Measurements from ENCODE around the gene CDA.

CDA gene

GRCh38 chr1:20578062-20578461, 10.8 kb upstream of the CDA start:
- TF ChIP-seq CTCF (IDR thresholded peaks at IDR 0.05; ENCODE audit: insufficient read depth, low read length, missing control alignments) = no peak
- DNase-seq (ENCODE audit: low read depth, low spot score) = no peak
- CTCF ChIA-PET = interaction anchor here (1.1 to 8.6 kb wide), 5 partner anchors 10 to 63 kb away, joined by 3 to 186 read pairs (median 7); partner anchors contain the start of genes CDA and PINK1
- no peak overlapping the region for H3K4me3 ChIP-seq (ENCODE audit: low read depth, low read length)
- POLR2A ChIA-PET = no interaction called here

GRCh38 chr1:20578721-20579395, 10.0 kb upstream of the CDA start:
- no peak for TF ChIP-seq CTCF (IDR thresholded peaks at IDR 0.05; ENCODE audit: insufficient read depth, low read length, missing control alignments)

GRCh38 chr1:20584890-20585289, 4.0 kb upstream of the CDA start:
- DNase-seq (ENCODE audit: low read depth, low spot score) = no peak
- ChIA-PET POLR2A (no interaction called here), CTCF (interaction anchor here (1.2 to 9.0 kb wide), 3 partner anchors 10 to 54 kb away, joined by 3 to 74 read pairs (median 54); partner anchors contain the start of gene PINK1)
- H3K4me3 ChIP-seq (ENCODE audit: low read depth, low read length) = no peak overlapping the region
- no peak for TF ChIP-seq CTCF (IDR thresholded peaks at IDR 0.05; ENCODE audit: insufficient read depth, low read length, missing control alignments)

More at GRCh38 chr1:20578721-20579395, 10.0 kb upstream of the CDA start:
- POLR2A ChIA-PET = interaction anchor here (0.6 kb wide), 1 partner anchor 45 kb away, joined by 3 read pairs; no protein-coding TSS in a partner anchor
- CTCF ChIA-PET = interaction anchor here (0.8 to 2.9 kb wide), 7 partner anchors 10 to 62 kb away, joined by 3 to 32 read pairs (median 4); partner anchors contain the start of genes CDA and PINK1
- no peak overlapping the region for H3K4me3 ChIP-seq (ENCODE audit: low read depth, low read length)
- DNase-seq (ENCODE audit: low read depth, low spot score) = no peak

- CTCF ChIA-PET = interaction anchor here (0.6 to 9.0 kb wide), 4 partner anchors 9 to 45 kb away, joined by 3 to 74 read pairs (median 28); partner anchors contain the start of gene PINK1
- DNase-seq (ENCODE audit: low read depth, low spot score) = no peak
- POLR2A ChIA-PET = no interaction called here
- peak; percentile 27 for TF ChIP-seq CTCF (IDR thresholded peaks at IDR 0.05; ENCODE audit: insufficient read depth, low read length, missing control alignments)
- H3K4me3 ChIP-seq (ENCODE audit: low read depth, low read length) = no peak overlapping the region
Observed at GRCh38 chr1:20586953-20587660, 1.8 kb upstream of the CDA start.

- no peak for DNase-seq (ENCODE audit: low read depth, low spot score)
- ChIA-PET POLR2A (no interaction called here), CTCF (interaction anchor here (1.0 to 9.0 kb wide), 4 partner anchors 9 to 44 kb away, joined by 3 to 74 read pairs (median 29); partner anchors contain the start of gene PINK1)
- no peak overlapping the region for H3K4me3 ChIP-seq (ENCODE audit: low read depth, low read length)
- TF ChIP-seq CTCF (IDR thresholded peaks at IDR 0.05; ENCODE audit: insufficient read depth, low read length, missing control alignments) = no peak
Observed at GRCh38 chr1:20587661-20588053, 1.2 kb upstream of the CDA start.
